GM21423 (cell line): Measurements from ENCODE around the gene TMEM31.
"Not testable (repeated sequence)": the region's sequence is repeated elsewhere in the genome, so short reads cannot be mapped to it uniquely, and the experiment has no call there.

Experiments
- ATAC-seq: cut with Tn5 transposase; IDR thresholded peaks from one replicate; pipeline ENCODE4 v1.9.1; 2021; ENCODE audit warnings: mild to moderate bottlenecking, moderate library complexity; ENCODE audit not compliant: unreplicated experiment

Gene TMEM31

DNA sequence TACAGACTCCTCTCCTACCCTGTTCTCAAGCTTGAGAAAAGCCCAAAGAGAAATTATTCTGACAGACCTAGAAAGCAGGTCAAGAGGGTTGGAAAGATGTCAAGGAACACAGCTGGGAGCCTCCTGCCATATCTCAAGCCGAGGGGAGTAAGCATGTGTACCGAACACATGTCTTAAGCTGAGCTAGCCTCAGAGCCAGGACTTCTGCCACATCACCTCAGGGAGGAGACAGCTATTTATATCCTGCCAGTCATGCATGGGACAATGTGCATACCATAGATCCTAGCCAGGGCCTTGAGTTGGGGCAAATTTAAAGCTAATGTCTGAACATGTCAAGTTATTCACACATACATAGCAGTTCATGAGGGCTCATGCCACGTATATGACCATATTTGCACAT, 11.8 kb downstream of the TMEM31 start:
- ATAC-seq = no peak

DNA sequence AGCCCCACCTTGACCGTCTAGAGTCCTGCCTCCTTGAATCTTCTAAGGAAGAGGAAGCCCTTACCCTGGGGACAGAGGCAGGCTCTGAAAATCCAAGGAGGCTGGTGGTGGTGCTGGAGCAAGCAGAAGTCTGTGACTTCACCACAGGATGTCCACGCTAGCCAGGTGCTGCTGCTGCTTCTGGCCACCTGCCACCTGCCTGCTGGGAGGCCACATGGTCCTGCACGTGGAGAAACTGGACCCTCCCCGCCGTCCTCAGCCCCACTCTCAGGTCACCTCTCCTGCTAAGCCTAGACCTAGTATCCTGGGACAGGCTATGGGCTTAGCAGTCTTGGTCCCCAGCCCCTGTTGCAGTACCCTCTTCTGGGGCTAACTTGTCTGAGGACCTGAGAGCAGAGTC, 15.8 kb downstream of the TMEM31 start:
- no peak for ATAC-seq

DNA sequence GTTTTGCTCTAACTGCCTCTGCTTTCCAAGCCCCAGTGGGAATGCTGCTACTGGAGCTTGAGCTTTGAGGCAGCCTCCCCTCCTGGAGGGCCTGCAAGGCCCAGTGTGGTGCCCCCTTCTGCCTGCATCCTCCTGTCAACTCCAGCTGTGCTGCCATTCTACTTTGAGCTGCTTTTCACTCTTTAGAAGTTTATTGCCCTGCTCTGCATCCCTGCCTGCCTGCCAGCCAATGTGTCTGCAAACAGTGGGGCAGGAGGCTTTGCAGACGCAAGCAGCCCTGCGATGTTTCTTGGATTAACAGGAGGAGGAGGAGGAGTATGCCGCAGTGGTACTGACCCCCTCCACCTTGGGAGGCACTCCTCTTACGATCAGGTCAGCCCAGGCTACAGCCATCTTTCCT, 16.4 kb downstream of the TMEM31 start:
- no peak for ATAC-seq

DNA sequence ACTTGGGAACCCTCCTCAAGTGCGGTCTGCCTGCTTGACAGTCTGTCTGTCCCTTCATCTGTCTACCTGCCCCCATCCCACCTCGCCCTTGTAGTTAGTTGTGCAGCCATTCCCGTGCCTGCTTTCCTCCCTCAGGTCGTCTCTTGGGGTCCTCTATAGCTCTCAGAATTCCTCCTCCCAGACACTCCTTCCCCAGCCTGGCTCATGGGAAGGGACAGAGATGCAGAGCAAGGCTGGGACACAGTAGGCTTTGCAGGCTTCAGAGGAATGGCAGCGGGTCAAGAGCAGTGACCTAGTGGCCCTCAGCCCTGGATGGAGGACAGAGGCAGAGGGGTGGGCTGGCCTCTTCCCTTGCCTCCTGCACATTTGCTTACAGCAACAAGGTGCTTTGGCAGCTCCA, 18.3 kb downstream of the TMEM31 start:
- no peak for ATAC-seq

DNA sequence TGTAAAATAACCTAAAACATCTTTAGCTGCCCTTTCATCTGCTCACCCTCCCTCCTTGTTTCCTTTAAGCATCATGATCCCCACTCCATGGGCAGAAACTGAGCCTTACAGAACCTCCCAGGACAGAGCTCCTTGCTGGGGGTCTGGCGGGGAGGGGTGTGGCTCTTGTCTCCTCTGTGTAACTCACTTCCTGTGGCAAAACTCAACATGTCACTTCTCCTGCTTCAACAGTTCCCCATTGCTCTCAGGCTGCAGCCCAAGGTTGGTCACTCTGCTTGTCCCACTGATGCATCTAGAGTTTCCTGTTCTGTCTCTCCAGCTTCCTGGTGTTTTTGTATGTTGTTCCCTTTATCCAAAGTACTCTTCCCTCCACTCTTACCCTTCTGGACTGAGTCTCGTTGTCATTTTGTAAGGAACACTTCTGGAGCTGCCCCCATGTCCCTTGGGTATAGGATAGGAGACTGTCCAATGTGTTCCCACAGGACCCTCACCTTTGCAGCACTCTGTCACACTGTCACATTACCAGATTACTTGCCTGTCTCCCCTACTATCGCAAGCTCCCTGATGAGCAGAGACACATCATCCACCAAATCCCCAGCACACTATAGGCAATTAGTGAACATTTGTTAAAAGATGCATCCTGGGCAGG, 19.6 kb downstream of the TMEM31 start:
- no peak for ATAC-seq

DNA sequence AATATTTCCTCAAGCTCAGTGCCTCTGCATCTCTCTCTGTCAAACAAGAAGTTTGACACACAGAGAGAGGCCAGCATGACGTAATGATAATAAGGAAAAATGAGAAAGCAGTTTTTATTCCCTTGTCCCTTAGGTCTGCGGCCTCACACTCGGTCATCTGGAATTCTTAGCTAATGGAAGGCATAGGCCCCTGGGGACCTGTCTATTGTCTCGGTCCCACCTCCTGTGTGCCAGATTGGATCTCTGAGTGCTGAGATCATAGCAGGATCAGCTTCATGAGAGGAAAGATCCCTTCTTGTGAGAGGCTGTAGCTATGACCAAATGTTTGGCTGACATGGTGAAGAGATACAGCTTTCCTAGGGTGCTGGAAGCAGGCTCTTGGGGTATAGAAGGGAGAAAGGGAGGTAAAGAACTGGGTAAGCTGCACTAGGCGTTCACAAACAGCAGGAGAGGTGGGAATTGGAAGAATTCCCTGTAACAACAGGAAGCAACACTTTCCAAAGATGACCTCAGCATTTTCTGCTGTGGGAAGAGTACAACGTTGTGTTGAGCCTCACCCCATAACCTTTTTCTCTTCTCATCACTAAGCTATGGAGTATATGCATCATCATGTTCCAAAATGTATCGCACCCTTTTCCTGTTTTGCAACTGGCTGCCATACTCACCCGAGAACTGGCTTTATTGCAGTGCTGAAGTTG, 20.2 kb downstream of the TMEM31 start:
- no peak for ATAC-seq

DNA sequence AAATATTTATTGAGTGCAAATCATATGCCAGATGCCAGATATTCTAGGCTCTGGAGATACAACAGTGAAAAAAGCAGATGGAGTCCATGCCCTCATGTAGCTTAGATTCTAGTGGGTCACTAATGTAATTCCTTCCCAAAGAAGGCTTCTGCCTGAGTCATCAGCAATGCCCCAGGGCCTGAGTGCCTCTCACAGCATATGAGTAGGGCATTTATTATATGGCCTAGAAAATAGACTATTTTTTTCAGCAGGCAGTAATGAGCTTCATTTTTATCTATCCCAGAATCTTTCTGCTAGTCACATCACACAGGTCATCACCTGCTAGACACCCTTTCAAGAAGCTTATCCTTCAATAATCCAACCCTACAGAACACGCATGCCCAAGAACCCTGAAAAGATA, 22.3 kb downstream of the TMEM31 start:
- no peak for ATAC-seq

DNA sequence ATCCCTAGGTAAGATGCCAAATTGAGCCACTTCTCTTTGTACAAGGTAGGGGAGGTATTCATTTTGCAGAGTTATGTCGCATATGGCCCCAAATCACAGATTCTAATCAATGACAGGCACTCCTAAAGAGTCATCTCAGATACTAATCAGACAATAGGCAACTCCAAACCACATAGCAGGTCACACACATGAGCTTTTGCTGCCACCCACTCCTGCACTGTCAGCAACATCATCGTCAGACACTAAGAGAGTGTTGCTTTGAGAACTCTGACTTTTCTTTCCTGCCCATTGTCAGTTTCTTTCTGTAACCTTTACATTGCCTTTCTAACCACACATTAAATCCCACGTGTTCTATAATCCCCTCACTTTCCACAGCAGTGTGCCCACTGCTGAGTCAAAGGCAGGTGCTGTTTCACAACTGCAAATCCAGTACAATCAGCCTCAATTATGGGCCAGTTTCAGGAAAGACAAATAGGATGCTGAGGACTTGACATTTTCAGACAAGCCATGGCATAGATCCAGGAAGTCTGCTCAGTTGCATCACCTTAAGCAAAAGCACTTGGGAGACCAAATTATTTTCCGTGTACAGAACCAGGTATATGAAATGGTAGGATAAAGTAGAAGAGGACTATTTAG, 23.5 kb downstream of the TMEM31 start:
- no peak for ATAC-seq

DNA sequence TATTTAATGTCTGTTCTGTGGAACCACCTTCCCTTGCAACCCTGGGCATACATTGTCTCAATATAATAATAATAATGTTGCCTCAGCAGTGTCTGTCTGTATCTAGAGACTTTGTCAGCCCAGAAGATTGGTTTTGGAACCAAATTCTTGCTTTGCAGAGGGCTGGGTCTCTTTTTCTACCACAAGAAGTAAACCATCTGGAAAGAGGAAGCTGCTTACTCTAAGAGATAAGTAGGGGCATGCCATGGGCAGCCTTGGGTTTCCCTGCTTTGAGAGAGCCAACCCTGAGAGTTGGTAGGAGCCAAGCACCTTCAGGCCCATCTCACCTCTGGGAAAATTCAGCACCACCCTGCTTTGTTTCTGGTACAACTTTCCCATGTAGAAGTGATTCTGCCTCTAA, 27.0 kb downstream of the TMEM31 start:
- no peak for ATAC-seq

DNA sequence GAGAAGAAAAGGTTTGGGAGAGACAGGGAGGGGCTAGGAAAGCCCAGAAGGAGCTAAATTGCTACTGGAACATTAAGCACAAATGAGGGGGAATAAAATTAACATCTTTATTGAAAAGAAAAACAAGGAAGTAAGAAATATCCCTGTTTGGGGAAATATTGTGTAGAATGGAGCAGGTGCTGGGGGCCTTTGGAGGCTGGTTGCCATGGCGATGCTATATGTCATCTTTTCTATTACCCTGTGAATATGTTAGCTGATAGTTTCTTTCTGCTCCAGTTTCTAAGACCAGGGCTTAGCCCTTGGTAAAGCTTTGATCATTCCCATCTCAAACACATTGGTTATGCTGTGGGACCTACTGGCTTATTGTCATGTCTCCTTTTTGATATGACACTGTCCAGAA, 28.7 kb downstream of the TMEM31 start:
- no peak for ATAC-seq

DNA sequence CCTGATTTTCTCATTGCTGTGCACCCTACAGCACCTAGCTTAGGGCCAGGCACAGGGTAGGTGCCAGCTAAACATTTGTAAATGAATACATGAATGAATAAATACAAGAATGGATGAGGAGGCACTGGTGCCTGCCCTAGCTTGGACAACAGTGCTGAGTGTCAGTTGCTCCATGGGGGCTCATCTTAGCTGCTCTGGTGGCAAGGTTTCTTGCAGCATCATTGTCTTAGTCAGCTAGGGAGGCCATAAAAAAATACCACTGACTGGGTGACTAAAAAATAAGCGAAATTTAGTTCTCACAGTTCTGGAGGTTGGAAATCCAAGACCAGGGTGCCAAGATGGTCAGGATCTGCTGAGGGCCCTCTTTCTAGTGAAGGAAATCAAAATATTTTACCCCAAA, 31.2 kb downstream of the TMEM31 start:
- no peak for ATAC-seq

DNA sequence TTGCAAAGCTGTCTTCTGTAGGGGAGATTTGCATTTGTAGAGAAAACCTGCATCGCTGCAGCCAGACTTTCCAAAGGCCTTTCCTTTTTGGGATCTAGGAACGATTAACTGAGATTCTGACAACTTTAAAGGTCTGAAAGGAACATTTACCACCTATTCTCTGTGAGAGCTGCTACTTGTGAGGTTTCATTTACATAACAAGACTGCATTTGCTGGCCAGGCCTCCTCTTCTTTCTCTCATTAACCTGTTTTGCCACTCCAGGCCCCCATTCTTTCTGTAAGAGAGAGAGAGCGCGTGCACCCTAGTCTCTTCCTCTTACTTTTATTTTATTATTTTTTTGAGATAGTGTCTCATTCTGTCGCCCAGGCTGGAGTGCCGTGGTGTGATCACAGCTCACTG, 31.6 kb downstream of the TMEM31 start:
- ATAC-seq = no peak

DNA sequence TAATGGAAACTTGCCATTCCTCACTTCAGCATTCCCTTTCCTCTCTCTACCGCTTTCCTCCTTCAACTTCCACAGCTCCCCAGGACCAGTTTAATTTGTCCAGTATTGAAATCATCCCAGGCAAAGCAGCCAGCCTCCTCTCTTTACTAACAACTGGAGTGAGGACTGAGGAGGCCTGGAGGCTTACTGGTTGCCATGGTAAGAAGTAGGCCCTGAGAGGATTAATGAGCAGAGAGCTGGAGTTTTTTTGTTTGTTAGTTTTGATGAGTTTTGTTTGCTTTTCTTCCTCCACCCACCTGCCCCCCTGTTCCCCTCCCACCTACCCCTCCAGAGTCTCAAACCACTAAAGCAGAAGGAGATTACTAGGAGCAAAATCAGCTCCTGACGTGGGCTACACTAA, 36.5 kb downstream of the TMEM31 start:
- no peak for ATAC-seq

DNA sequence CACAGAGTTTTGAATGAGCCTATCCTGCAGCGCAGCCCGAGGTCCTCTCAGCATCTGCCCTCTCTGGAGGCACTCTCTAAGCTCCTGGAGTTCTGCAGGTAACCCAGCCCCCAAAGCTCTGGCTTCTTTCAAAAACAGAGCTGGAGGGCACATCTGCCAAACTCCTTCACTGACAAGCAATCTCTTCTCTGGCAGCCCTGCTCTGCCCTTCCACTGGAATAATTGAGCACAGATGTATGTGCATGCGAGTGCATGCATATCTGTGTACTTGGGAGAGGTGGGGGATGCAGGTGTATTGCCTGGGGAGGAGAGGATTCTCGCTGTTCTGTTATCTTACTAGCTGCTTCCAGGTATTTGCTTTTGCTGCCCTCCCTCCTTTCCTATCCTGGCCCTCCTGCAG, 43.7 kb downstream of the TMEM31 start:
- no peak for ATAC-seq

DNA sequence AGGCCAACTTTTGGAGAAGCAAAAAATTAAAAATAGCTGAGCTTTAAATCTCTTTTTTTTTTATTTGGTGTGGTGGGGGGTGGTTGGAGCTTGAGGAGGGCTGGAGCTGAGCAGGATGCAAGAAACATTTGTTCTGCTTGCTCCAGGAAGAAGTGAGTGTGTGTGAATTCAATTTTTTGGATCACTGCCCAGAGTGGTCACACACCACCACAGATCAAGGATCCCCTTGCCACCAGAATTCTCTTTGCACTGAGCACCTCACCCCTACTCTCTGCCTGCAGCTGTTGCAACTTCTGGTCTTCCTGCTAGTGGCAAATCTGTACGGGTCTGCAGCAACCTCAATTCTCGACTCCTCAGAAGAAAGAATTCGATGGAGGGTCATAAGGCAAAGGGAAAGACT, 46.0 kb downstream of the TMEM31 start:
- ATAC-seq = no peak

DNA sequence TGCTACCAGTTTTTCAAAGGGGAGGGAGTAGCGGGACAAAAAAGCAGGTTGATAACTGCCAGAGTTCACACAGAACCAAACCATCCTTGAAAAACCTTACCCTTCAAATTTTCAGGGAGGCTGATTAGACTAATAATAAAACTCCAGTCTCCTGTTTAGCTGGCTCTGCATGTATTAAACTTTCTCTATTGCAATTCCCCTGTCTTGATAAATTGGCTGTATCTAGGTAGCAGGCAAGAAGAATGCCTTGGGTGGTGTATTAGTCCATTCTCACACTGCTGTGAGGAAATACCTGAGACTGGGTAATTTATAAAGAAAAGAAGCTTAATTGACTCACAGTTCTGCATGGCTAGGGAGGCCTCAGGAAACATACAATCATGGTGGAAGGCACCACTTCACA, 47.8 kb downstream of the TMEM31 start:
- no peak for ATAC-seq

DNA sequence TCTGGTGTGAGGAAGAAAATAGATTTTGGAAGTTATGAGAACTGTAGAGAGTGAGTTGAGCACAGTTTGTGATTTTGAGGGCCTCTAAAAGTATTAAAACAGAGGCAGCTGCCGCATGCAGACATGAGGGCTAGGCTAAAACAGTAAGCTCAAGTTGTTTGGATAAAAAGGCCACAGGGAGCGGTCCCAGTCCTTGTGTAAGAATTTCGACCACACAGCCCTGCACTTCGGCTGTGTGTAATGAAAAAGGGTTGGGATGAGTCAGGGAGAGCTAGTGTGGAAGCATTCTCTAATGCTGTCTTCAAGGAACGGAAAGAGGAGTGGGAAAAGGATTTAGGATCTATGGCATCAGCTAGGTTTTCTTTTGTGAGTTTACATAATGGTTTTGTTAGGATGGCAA, 52.8 kb downstream of the TMEM31 start:
- ATAC-seq = not testable (repeated sequence)
